Measurements from ENCODE around the gene PRKAA1.
"Not testable (repeated sequence)": the region's sequence is repeated elsewhere in the genome, so short reads cannot be mapped to it uniquely, and the experiment has no call there.

The PRKAA1 gene

GRCh38 chr5:40734986-40735385, 63.2 kb downstream of the PRKAA1 start:
- no peak for DNase-seq (ENCODE audit: low read depth, low spot score)

DNA sequence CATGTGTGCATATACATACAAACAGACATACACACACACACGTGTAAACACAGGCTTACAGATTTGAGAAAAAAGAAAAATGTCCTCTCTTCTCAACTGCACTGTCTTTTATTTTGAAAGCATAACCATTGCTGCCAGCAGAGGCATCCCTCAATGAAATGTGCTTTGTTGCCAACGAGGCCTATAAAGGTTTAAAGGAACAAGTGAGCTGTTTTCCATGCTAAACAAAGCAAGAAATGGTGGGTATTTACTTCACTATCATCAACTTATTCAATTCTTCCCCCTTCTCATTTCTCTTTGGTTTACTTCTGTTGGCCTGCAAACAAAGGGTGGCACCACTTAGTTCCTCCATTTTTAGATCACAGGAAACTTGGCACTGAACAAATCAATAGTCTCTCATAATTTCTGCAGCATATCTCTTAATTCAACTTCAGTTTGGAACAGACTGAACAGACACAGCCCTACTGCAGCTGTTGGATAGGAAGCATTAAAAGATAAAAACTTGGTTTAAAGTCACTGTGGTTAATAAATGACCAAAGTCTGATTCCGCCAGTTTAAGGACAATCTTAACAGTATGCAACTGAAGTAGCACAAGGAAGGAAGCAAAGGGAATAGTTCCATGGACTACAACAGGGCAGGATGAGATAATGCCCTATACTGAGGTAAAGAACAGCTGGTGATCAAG, 64.2 kb downstream of the PRKAA1 start:
- no peak for DNase-seq (ENCODE audit: low read depth, low spot score)

DNA sequence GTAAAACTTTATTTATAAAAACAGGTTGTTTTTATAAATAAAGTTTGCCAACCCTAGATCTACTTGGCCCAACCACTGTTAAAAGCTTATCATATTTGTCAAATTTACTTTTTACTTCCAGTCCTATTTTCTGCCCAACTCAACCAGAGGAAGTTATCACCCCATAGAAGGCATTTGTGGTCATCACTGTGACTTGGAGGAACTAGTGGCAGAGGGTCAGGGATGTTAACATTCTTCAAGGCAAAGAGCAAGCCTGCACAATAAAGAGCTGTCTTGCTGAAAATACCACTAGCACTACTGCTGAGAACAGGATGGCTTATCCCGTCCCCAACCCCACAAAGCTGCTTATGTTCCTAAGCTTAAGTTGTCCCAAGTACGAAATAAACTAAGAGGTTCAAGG, 64.7 kb downstream of the PRKAA1 start:
- no peak for DNase-seq (ENCODE audit: low read depth, low spot score)

GRCh38 chr5:40722497-40722911, 75.7 kb downstream of the PRKAA1 start:
- DNase-seq (ENCODE audit: low read depth, low spot score) = not testable (repeated sequence)

DNA sequence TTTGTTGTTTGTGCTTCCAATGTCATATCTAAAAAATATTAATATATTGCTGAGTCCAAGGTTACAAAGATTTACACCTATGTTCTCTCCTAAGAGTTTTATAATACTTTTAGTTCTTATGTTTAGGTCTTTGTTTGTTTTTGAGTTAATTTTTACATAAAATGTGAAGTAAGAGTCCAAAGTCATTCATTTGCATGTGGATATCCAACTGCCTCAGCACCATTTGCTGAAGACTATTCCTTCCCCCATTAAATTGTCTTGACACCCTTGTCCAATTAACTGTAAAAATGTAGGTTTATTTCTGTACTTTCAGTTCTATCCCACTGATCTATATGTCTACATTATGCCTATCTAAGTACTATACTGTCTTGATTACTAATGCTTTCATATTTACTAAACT, 78.1 kb downstream of the PRKAA1 start:
- DNase-seq (ENCODE audit: low read depth, low spot score) = no peak

DNA sequence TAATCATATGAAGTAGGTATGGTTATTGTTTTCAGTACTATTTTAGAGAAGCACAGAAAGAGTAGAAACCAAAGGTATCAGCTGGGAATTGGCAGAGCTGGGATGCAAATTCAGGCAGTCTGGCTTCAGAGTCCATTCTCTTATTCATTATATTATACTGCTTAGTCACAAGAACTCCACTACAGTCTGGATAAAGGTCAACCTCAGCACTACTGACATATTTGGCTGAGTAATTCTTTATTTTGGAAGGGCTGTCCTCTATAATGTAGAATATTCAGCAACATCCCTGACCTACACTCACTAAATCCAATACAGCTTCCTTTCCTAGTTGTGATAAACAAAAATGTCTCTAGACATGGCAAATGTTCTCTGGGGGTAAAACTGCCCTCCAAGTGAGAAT, 80.9 kb downstream of the PRKAA1 start:
- no peak for DNase-seq (ENCODE audit: low read depth, low spot score)

GRCh38 chr5:40716590-40716989, 81.6 kb downstream of the PRKAA1 start:
- no peak for DNase-seq (ENCODE audit: low read depth, low spot score)

- no peak for DNase-seq (ENCODE audit: low read depth, low spot score)
Observed at GRCh38 chr5:40716000-40716399, 82.2 kb downstream of the PRKAA1 start.

GRCh38 chr5:40714001-40714400, 84.2 kb downstream of the PRKAA1 start:
- no peak for DNase-seq (ENCODE audit: low read depth, low spot score)

GRCh38 chr5:40710575-40710974, 87.6 kb downstream of the PRKAA1 start:
- not testable (repeated sequence) for DNase-seq (ENCODE audit: low read depth, low spot score)

Data from activated CD4-positive, CD25-positive, alpha-beta regulatory T cell treated with anti-CD3 and anti-CD28 coated beads, Interleukin-2, amount 50 U/mL, for 16 hours (primary cell).